SJSA1 (cell line): ENCODE measurements around the gene SLC10A1. TPM values are rescaled to one million over a fixed set of nuclear protein-coding genes. Genes with fewer than 3 reads are reported as not detected.
"Not testable (repeated sequence)": the region's sequence is repeated elsewhere in the genome, so short reads cannot be mapped to it uniquely, and the experiment has no call there.

Experiments used
- DNase-seq, 2 experiments: peaks; one replicate each; pipeline ENCODE4 v3.0.0-alpha.2; 2015 to 2020; ENCODE audit warnings: low spot score in 2 of 2, low read depth in 1 of 2
- H3K27ac ChIP-seq: fragments of 250-450 bp; sonication (Bioruptor Pico); 2 replicates; pipeline ENCODE4 v1.5.1; 2020; ENCODE audit warnings: mild to moderate bottlenecking, moderate library complexity
- H3K27me3 ChIP-seq: fragments of 250-450 bp; sonication (Bioruptor Pico); replicated peaks from 2 replicates; pipeline ENCODE4 v1.5.1; 2020; ENCODE audit warnings: mild to moderate bottlenecking, moderate library complexity
- H3K36me3 ChIP-seq: fragments of 250-450 bp; sonication (Bioruptor Pico); 2 replicates; pipeline ENCODE4 v1.5.1; 2020; ENCODE audit warnings: mild to moderate bottlenecking
- H3K4me1 ChIP-seq: fragments of 250-450 bp; sonication (Bioruptor Pico); replicated peaks from 2 replicates; pipeline ENCODE4 v1.6.1; 2021; ENCODE audit warnings: mild to moderate bottlenecking
- H3K4me3 ChIP-seq: fragments of 250-450 bp; sonication (Bioruptor Pico); 2 replicates; pipeline ENCODE4 v1.5.1; 2020; ENCODE audit warnings: mild to moderate bottlenecking
- H3K9me3 ChIP-seq: fragments of 250-450 bp; sonication (Bioruptor Pico); replicated peaks from 2 replicates; pipeline ENCODE4 v1.5.1; 2020; ENCODE audit warnings: mild to moderate bottlenecking
- total RNA-seq: library from RNA; depleted of rRNA; stranded (reverse); fragments of >200 nt; shearing (Covaris generic); gene quantifications from 2 replicates; pipeline ENCODE4 v1.2.3, GENCODE V29; 2014; rRNA removed

SLC10A1 gene
- total RNA-seq, 1 experiment from 2014 or later: not detected

DNA sequence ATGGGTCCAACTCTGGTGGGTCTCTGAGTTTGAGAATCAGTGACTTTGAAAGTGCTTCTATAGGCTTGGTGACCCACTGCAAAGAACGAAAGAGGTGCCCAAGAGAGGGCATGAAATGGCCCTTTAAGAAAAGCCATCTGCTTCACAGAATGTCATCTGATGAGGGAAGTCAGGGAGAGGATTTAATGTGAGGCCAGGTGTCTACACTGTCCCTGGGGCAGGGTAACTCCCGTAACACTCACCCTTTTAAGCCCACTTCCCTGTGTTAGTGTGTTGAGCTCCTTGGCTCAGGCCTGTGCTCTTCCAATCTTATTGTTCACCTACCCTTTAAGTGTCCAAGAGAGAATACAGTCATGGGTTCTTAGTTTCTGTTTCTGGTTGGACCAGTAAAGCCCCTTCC, 46.5 kb downstream of the SLC10A1 start:
- no peaks in the 10 kb centered on the region for H3K36me3 ChIP-seq

DNA sequence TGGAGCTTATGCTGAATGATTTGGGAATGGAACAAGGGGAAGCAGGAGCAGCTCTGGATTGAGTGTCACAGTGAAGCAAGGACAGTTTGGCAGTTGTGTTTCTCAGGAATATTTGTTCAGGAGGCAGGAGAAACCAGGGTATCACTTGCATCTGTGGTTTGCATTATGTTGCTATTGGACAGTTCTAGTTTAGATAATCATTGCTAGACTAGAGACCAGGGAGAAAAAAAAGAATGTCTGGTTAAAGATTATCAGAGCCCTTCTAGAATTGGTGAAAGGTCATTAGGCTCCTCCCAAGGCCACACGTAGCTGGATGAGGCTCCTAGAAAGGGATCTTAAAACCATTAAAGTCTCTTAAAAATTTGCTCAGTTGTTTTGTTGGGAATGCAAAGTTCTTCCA, 47.1 kb downstream of the SLC10A1 start:
- DNase-seq: no peak

More for the DNA sequence above, 46.5 kb downstream of the SLC10A1 start:
- Histone ChIP-seq H3K4me1 (no peaks in the 10 kb centered on the region), H3K9me3 (no peaks in the 10 kb centered on the region), H3K4me3 (no peak overlapping the region), H3K27ac (no peak overlapping the region), H3K27me3 (no peaks in the 10 kb centered on the region)
- no peak for DNase-seq

DNA sequence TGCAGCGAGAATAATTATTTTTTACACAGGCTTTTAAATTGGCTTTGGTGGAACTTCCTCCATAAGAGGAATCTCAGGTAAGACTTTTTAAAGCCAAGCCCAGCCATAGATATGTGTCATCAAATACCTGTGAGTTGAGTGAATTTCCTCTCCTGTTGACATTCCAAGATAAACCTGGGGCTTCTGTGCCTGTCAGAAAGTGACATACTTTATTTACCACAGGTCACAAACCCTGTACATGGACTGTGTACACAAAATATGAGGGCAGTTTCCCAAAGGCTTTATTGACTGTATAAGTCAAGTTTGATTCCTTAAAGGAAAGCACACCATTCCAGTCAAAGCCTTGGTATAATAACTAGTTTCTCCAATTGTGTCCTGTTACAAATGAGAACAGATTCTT, 56.0 kb downstream of the SLC10A1 start:
- Histone ChIP-seq H3K4me1 (no peaks in the 10 kb centered on the region), H3K9me3 (no peaks in the 10 kb centered on the region), H3K36me3 (no peaks in the 10 kb centered on the region), H3K4me3 (no peak overlapping the region), H3K27me3 (no peaks in the 10 kb centered on the region), H3K27ac (no peak overlapping the region)
- no peak for DNase-seq

More for the DNA sequence above, 47.1 kb downstream of the SLC10A1 start:
- Histone ChIP-seq H3K27me3 (no peaks in the 10 kb centered on the region), H3K4me3 (no peak overlapping the region), H3K27ac (no peak overlapping the region), H3K36me3 (no peaks in the 10 kb centered on the region), H3K4me1 (no peaks in the 10 kb centered on the region), H3K9me3 (no peaks in the 10 kb centered on the region)

DNA sequence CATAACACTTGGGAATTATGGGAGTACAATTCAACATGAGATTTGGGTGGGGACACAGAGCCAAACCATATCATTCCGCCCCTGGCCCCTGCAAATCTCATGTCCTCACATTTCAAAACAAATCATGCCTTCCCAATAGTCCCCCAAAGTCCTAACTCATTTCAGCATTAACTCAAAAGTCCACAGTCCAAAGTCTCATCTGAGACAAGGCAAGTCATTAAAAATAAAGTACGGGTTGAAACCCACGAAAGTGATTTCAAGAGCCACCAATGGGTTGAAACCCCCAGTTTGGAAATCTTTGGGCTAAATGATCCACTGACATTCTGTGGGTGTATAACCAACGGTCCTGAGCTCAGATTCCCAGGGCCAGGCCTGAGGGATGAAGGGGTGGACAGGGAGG, 60.6 kb downstream of the SLC10A1 start:
- not testable (repeated sequence) for H3K4me1 ChIP-seq, DNase-seq, H3K27me3 ChIP-seq, H3K4me3 ChIP-seq, H3K9me3 ChIP-seq, H3K36me3 ChIP-seq, H3K27ac ChIP-seq

DNA sequence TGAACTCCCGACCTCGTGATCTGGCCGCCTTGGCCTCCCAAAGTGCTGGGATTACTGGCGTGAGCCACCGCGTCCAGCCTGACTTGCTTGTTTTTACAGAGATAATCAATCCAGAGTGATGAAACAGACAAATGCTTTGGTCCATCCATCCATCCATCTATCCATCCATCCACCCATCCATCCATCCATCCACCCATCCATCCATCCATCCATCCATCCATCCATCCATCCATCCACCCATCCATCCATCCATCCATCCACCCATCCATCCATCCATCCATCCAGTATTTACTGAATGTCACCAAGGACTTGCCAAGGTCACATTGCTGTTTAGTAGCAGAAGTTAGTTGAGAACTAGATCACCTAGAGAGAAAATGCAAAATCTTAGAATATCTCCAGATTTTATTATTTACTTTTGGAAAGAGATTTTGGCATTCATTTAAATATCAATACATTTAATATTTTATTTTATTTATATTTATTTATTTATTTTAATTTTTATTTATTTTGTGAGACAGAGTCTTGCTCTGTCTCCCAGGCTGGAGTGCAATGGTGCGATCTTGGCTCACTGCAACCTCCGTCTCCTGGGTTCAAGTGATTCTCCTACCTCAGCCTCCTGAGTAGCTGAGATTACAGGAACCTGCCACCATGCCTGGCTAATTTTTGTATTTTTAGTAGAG, 65.0 kb downstream of the SLC10A1 start:
- not testable (repeated sequence) for H3K4me1 ChIP-seq, H3K27ac ChIP-seq, H3K9me3 ChIP-seq, H3K27me3 ChIP-seq, H3K36me3 ChIP-seq, H3K4me3 ChIP-seq, DNase-seq

DNA sequence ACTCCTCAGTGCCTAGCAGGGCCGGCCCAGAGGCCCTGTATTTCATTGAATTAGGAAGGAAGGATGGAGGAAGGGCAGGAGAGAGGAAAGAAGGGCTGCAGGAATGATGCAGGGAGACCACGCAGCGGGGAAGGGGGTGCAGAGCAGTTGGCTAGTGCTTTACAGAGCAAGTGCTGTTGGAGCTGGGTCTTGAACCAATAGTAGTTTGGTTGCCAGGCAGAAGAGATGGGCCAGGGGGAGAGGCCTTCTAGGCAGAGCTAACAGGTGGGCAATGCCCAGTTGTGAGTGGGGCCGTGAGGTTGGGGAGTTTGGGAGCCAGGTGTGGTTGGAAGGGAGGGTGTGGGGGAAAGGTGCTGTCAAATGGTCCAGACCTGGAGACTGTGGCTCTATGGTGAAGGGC, 69.2 kb downstream of the SLC10A1 start:
- no peak overlapping the region for H3K27ac ChIP-seq
- no peak overlapping the region for H3K4me3 ChIP-seq
- H3K9me3 ChIP-seq: no peaks in the 10 kb centered on the region
- peaks cover 6% of the 10 kb centered on the region for H3K4me1 ChIP-seq
- H3K27me3 ChIP-seq: no peaks in the 10 kb centered on the region
- H3K36me3 ChIP-seq: no peaks in the 10 kb centered on the region
- no peak for DNase-seq

DNA sequence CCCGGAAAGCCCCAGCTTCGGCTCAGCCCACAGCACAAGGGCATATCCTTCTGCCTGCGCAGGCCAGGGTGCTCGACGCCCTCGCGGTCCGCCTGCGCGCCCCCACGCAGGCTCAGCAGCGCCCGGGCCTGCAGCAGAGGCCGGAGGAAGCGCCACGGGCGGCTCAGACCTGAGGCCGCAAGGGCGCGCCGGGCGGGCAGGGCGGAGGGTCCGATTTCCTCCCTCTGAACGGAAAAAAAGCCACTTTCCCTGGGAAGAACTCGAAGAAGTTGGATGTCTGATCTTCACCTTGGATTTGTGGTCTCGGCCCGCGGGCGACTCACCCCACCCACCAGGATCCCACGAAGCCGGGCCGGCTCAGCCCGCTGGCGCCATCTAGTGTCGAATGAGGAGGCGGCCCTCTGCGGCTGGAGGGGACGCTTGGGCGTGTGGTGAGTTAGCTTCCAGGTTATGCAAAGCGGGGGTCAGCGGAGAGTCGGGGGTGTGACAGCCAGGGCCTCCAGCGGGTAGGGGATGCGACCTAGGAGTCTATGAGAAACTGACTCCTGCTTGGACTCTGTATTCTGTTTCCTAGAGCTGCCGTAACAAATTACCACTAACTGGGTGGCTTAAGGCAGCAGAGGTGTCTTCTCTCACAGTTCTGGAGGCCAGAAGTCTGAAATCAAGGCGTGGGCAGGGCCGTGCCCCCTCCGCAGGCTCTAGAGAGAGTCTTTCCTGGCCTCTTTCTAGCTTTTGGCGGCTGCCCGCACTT, 70.1 kb downstream of the SLC10A1 start:
- DNase-seq: peak; percentile 65 to 68
- peak overlapping the region; percentile 22 for H3K4me3 ChIP-seq
- no peaks in the 10 kb centered on the region for H3K9me3 ChIP-seq
- no peaks in the 10 kb centered on the region for H3K27me3 ChIP-seq
- peaks cover 6% of the 10 kb centered on the region for H3K4me1 ChIP-seq
- no peaks in the 10 kb centered on the region for H3K36me3 ChIP-seq
- H3K27ac ChIP-seq: no peak overlapping the region

Other genes starting within 250 kb of the SLC10A1 start
- not detected in 2 replicates for gene CCDC177, start 222.4 kb downstream of the SLC10A1 start, total RNA-seq
- 5.9 and 6.4 TPM in 2 replicates for gene SUSD6, start 185.6 kb downstream of the SLC10A1 start, total RNA-seq
- 121 and 167 TPM in 2 replicates for gene SRSF5, start 30.1 kb downstream of the SLC10A1 start, total RNA-seq
- gene SMOC1, start 82.2 kb upstream of the SLC10A1 start, total RNA-seq: not detected in 2 replicates